GM19025 (cell line): ENCODE results near the gene IL23R.

Experiments
- ATAC-seq: cut with Tn5 transposase; IDR thresholded peaks from one replicate; pipeline ENCODE4 v1.9.1; 2021; ENCODE audit warnings: mild to moderate bottlenecking, low read depth, moderate library complexity; ENCODE audit not compliant: unreplicated experiment

IL23R gene

DNA sequence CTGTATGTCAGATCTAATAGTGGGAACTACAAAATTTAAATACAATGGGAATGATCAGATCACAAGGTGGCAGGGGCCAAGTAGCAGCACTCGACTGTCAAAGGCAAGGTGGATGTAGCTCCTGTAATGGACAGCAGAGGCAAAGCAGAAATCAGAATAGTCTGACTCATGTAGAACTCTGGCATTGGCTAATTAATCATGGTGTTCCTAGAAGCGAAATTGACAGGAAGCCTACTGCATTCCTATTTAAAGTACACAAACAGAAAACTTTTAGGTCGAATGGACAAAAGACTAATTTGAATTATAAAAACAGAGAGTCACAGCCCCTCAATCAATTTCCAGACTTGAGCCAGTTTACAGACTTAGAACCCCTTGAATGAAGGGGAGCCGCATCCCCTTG, 124.0 kb downstream of the IL23R start:
- ATAC-seq, result no peak

DNA sequence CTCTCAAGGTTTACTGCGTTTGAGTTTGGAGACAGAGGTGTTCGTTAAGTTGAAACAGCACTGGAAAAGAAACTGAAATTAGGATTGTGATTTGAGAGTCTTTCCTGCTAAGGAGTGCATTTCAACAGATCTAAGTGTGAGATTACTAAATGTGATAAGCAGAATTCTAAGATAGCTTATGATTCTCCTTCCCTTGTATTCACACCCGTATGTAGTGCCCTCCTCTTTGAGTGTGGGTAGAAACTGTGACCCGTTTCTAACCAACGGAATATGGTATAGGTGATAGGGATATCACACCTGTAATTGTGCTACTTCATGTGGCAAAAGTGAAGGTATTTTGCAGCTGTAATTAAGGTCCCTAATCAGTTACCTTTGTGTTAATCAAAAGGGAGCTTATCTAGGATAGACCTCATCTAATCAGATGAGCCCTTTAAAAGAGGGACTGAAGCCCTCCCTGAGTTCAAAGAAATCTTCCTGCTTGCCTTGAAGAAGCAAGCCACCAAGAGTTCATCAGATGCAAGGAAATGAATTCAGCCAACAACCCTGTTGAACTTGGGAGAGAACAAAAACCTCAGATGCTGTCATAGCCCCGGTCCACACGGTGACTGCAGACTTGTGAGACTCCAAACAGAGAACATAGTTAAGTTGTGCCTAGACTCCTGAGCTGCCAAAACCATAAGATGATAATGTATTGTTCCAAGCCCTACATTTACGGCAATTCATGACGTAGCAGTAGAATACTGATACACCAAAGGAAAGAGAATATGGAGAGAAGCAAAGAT, 128.8 kb downstream of the IL23R start:
- ATAC-seq, result no peak

DNA sequence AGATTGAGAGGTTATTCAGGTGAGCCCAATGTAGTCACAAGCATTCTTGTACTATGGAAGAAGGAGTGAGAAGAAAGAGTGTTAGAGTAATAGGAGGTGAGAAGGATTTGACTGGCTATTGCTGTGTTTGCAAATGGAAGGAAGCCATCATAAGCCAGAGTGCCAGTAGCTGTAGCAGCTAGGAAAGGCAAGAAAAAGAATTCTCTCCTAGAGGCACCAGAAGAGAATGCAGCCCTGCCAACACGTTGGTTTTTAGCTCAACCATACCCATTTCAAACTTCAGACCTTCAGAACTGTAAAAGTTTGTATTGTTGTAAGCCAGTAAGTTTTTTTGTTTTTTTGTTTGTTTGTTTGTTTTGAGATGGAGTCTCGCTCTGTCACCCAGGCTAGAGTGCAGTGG, 132.5 kb downstream of the IL23R start:
- ATAC-seq, result no peak

DNA sequence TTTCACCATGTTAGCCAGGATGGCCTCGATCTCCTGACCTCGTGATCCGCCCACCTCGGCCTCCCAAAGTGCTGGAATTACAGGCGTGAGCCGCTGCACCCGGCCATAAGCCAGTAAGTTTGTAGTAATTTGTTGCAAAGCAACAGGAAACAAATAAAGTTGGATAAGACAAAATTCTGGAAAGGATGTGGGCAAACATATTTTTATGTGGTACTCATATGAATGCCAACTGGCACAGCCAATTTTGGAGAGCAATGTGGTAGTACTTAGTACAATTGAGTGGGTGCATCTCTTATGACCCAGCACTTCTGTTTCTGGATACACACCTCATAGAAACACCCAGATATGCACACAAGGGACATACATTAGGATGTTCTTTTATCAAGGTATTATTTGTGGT, 133.0 kb downstream of the IL23R start:
- no peak for ATAC-seq

DNA sequence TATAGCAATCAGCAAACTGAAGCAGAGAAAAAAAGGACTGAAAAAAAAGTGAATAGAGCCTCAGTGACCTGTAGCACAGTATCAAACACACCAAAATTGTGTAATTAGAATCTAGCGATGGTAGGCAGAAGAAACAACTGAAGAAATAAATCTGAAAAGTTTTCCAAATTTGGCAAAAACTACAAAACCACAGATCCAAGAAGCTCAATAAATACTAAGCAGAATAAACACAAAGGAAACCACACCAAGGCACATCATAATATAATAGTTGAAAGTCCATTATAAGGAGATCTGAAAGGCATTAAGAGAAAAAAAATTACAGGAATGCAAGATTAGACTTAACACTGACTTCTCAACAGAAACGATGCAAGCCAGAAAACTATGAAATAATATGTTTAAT, 134.3 kb downstream of the IL23R start:
- ATAC-seq, result no peak

DNA sequence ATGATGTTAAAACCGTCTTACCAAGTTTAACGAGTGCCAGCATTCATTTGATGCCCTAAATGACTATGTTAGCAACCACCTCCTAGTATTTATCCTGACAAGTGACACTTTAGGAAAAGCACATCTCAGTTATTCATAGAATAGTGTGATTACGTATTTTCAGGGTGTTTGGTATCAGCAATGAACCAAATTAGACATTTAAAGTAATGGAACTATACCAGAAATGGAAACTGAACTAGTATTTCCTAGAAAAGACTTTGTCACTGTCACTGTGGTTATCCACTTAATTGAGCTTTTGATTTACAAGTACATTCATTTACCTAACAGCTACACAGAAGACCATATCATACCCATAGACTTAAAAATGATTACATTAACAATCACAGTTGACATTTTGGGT, 137.8 kb downstream of the IL23R start:
- no peak for ATAC-seq

DNA sequence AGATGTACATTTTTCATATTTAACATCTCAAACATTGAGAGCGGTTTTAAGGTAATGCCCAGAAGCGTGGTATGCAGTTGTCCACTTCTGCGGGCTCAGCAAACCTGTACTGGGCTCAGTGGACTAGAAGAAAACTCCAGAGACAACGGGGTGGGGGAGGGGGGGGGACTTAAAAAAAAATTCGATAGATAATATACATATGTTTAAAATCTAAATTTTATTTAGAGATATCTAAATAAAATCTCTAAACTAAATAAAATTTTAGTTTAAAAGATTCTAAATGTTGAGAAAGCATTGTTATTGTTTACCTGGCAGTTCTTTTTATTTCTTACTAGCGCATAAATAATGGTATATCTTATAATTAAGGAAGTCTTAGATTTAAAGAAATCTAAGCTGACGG, 140.3 kb downstream of the IL23R start:
- no peak for ATAC-seq

DNA sequence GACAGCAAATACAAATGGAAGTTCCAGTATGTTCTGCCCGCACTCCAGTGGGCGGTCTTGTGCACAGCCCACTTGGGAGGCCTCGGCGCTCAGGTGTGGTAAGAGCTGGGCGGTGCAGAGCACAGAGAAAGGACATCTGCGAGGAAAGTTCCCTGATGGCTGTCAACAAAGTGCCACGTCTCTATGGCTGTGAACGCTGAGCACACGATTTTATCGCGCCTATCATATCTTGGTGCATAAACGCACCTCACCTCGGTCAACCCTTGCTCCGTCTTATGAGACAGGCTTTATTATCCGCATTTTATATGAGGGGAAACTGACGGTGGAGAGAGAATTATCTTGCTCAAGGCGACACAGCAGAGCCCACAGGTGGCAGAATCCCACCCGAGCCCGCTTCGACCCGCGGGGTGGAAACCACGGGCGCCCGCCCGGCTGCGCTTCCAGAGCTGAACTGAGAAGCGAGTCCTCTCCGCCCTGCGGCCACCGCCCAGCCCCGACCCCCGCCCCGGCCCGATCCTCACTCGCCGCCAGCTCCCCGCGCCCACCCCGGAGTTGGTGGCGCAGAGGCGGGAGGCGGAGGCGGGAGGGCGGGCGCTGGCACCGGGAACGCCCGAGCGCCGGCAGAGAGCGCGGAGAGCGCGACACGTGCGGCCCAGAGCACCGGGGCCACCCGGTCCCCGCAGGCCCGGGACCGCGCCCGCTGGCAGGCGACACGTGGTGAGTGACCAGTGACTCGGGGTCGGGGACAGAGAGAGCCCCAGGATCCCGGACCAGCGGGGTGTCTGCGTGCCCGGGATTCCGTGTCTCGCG, 141.2 kb downstream of the IL23R start, which contains the start of gene IL12RB2:
Gene IL12RB2, plus strand, starts transcription at position 623 of the 810 bp plus-strand sequence. CDS start 12,496 bp downstream, outside the sequence.
- no peak for ATAC-seq

DNA sequence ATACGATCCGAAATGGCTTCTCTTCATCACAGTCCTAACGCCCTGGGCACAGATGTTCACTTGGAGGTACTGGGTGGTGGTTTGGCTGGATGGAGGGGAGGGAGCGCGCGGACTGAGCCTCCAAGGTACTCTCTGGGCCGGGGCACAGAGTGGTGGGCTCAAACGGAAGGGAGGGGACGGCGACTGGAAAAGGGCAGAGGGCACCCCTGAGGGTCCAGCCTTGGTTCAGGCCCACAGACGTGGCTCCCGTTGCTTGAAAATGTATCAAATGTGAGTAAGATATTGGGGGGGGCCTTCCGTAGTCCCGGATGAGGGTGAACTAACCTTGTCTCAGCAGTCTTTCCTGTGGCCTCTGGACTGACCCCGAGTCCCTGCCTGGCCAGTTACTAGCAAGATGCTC, 141.9 kb downstream of the IL23R start:
- ATAC-seq, result no peak
